H9 (cell line): ENCODE measurements around the gene ANKRD22. TPM values are rescaled to one million over a fixed set of nuclear protein-coding genes. Genes with fewer than 3 reads are reported as not detected.

ENCODE experiments used
- DNase-seq: peaks from one replicate; pipeline ENCODE4 v3.0.0-alpha.2; 2017
- H2AFZ ChIP-seq: one replicate; pipeline ENCODE4 v1.6.1; 2013; ENCODE audit warnings: mild to moderate bottlenecking, low read length, control low read depth, moderate library complexity
- H2AK5ac ChIP-seq: 2 replicates; pipeline ENCODE4 v1.6.1; 2013; ENCODE audit warnings: low read length, control low read depth, mixed read lengths; ENCODE audit not compliant: insufficient read length
- H2BK120ac ChIP-seq: one replicate; pipeline ENCODE4 v1.6.1; 2013; ENCODE audit warnings: low read depth, mild to moderate bottlenecking, low read length, control low read depth, inconsistent platforms; ENCODE audit not compliant: poor library complexity, severe bottlenecking
- H2BK12ac ChIP-seq: 2 replicates; pipeline ENCODE4 v1.6.1; 2013; ENCODE audit warnings: low read length, control low read depth, mixed read lengths, low read depth; ENCODE audit not compliant: insufficient read length
- H2BK15ac ChIP-seq: 2 replicates; pipeline ENCODE4 v1.6.1; 2013; ENCODE audit warnings: low read depth, low read length, control low read depth
- H2BK20ac ChIP-seq: one replicate; pipeline ENCODE4 v1.6.1; 2013; ENCODE audit warnings: low read depth, mild to moderate bottlenecking, low read length, control low read depth, inconsistent platforms; ENCODE audit not compliant: poor library complexity, severe bottlenecking
- H2BK5ac ChIP-seq: 2 replicates; pipeline ENCODE4 v1.6.1; 2013; ENCODE audit warnings: low read length, control low read depth, mixed read lengths; ENCODE audit not compliant: insufficient read length
- H3K14ac ChIP-seq: 2 replicates; pipeline ENCODE4 v1.6.1; 2013; ENCODE audit warnings: low read length, control low read depth; ENCODE audit not compliant: insufficient read depth
- H3K18ac ChIP-seq: 2 replicates; pipeline ENCODE4 v1.6.1; 2013; ENCODE audit warnings: low read depth, mild to moderate bottlenecking, mixed read lengths, low read length, control low read depth; ENCODE audit not compliant: insufficient read length
- H3K23ac ChIP-seq: 2 replicates; pipeline ENCODE4 v1.6.1; 2013; ENCODE audit warnings: low read length, control low read depth, mixed read lengths, low read depth; ENCODE audit not compliant: insufficient read length
- H3K23me2 ChIP-seq: 2 replicates; pipeline ENCODE4 v1.6.1; 2013; ENCODE audit warnings: low read depth, mild to moderate bottlenecking, mixed read lengths, low read length, control low read depth; ENCODE audit not compliant: insufficient read length, poor library complexity, severe bottlenecking
- H3K27ac ChIP-seq: 2 replicates; pipeline ENCODE4 v1.5.1; 2013; ENCODE audit warnings: low read length, control low read depth, mixed read lengths, low read depth; ENCODE audit not compliant: insufficient read length
- H3K27me3 ChIP-seq: 2 replicates; pipeline ENCODE4 v1.6.1; 2013; ENCODE audit warnings: low read length, control low read depth, inconsistent platforms; ENCODE audit not compliant: insufficient read depth
- H3K4ac ChIP-seq: 2 replicates; pipeline ENCODE4 v1.6.1; 2013; ENCODE audit warnings: low read depth, mild to moderate bottlenecking, control low read depth, inconsistent platforms, low read length, moderate library complexity
- H3K4me1 ChIP-seq: 2 replicates; pipeline ENCODE4 v1.6.1; 2013; ENCODE audit warnings: low read length, control low read depth, inconsistent platforms; ENCODE audit not compliant: insufficient read depth
- H3K4me2 ChIP-seq: 2 replicates; pipeline ENCODE4 v1.6.1; 2013; ENCODE audit warnings: low read length, control low read depth, mixed read lengths; ENCODE audit not compliant: insufficient read length, insufficient read depth
- H3K56ac ChIP-seq: 2 replicates; pipeline ENCODE4 v1.6.1; 2013; ENCODE audit warnings: low read depth, mild to moderate bottlenecking, mixed read lengths, low read length, control low read depth; ENCODE audit not compliant: insufficient read length
- H3K79me1 ChIP-seq: 2 replicates; pipeline ENCODE4 v1.6.1; 2013; ENCODE audit warnings: low read depth, mild to moderate bottlenecking, moderate library complexity, low read length, control low read depth, inconsistent platforms; ENCODE audit not compliant: insufficient read depth, poor library complexity, severe bottlenecking
- H3K79me2 ChIP-seq: 2 replicates; pipeline ENCODE4 v1.6.1; 2013; ENCODE audit warnings: low read length, control low read depth, inconsistent platforms; ENCODE audit not compliant: insufficient read depth
- H3K9ac ChIP-seq: 2 replicates; pipeline ENCODE4 v1.6.1; 2013; ENCODE audit warnings: low read length, control low read depth, mixed read lengths; ENCODE audit not compliant: insufficient read length; ENCODE audit errors: extremely low read depth
- H3K9me3 ChIP-seq: one replicate; pipeline ENCODE4 v1.6.1; 2013; ENCODE audit warnings: low read depth, low read length, inconsistent platforms; ENCODE audit not compliant: control insufficient read depth
- H3T11ph ChIP-seq: one replicate; pipeline ENCODE4 v1.6.1; 2013; ENCODE audit warnings: mild to moderate bottlenecking, low read length, control low read depth, inconsistent platforms
- H4K20me1 ChIP-seq: one replicate; pipeline ENCODE4 v1.6.1; 2013; ENCODE audit not compliant: control insufficient read depth, insufficient read length, insufficient read depth
- H4K5ac ChIP-seq: 2 replicates; pipeline ENCODE4 v1.6.1; 2013; ENCODE audit warnings: low read depth, mild to moderate bottlenecking, mixed read lengths, low read length, control low read depth; ENCODE audit not compliant: insufficient read length
- H4K8ac ChIP-seq: replicated peaks from 2 replicates; pipeline ENCODE4 v1.6.1; 2013; ENCODE audit warnings: low read length, control low read depth, mixed read lengths, low read depth; ENCODE audit not compliant: insufficient read length
- H4K91ac ChIP-seq: 2 replicates; pipeline ENCODE4 v1.6.1; 2013; ENCODE audit warnings: low read depth, mild to moderate bottlenecking, moderate library complexity, mixed read lengths, low read length, control low read depth; ENCODE audit not compliant: insufficient read length
- H3K27ac Mint-ChIP-seq, 3 experiments: 2 replicates in 2 of 3; 3 replicates in 1 of 3; pipeline ENCODE4 v1.8.0; 2020 to 2021; ENCODE audit warnings: mixed read lengths in 3 of 3, mild to moderate bottlenecking in 1 of 3, moderate library complexity in 1 of 3
- H3K27me3 Mint-ChIP-seq: 2 replicates; pipeline ENCODE4 v1.8.0; 2021; ENCODE audit warnings: low read depth, mild to moderate bottlenecking, moderate library complexity, mixed read lengths
- H3K36me3 Mint-ChIP-seq, 3 experiments: 2 replicates in 2 of 3; 3 replicates in 1 of 3; pipeline ENCODE4 v1.8.0; 2020 to 2021; ENCODE audit warnings: low read depth in 3 of 3, mixed read lengths in 3 of 3; ENCODE audit not compliant: insufficient read depth in 1 of 3
- H3K4me1 Mint-ChIP-seq, 2 experiments: 2 replicates each; pipeline ENCODE4 v1.8.0; 2020; ENCODE audit warnings: mixed read lengths in 2 of 2
- H3K4me3 Mint-ChIP-seq, 2 experiments: 2 replicates in 1 of 2; 3 replicates in 1 of 2; pipeline ENCODE4 v1.8.0; 2020 to 2021; ENCODE audit warnings: mild to moderate bottlenecking in 2 of 2, mixed read lengths in 2 of 2, moderate library complexity in 1 of 2
- H3K9me3 Mint-ChIP-seq, 2 experiments: 2 replicates in 1 of 2; 3 replicates in 1 of 2; pipeline ENCODE4 v1.8.0; 2020; ENCODE audit warnings: mild to moderate bottlenecking in 2 of 2, mixed read lengths in 2 of 2, moderate library complexity in 1 of 2
- WGBS: extraction: QIAGEN DNeasy Blood & Tissue Kit; methylation state at CpG from one replicate; pipeline ENCODE4 v1.1.7; 2013; ENCODE audit warnings: missing lambda C conversion rate, low lambda C conversion rate, mixed read lengths; ENCODE audit not compliant: insufficient read length; ENCODE audit errors: extremely low coverage; 5-methylcytosine and 5-hydroxymethylcytosine counted together
- total RNA-seq: library from RNA; stranded (reverse); gene quantifications from 2 replicates; pipeline ENCODE4 v1.2.1, GENCODE V29; 2021
- TF ChIP-seq, protein P1 (sequence below): fragments of 200-600 bp; sonication (generic); conservative IDR thresholded peaks from 3 replicates; pipeline ENCODE4 v1.8.0; 2021; ENCODE audit warnings: antibody characterized with exemption, mild to moderate bottlenecking

Gene ANKRD22
- total RNA-seq, 1 experiment from 2014 or later, result not detected

DNA sequence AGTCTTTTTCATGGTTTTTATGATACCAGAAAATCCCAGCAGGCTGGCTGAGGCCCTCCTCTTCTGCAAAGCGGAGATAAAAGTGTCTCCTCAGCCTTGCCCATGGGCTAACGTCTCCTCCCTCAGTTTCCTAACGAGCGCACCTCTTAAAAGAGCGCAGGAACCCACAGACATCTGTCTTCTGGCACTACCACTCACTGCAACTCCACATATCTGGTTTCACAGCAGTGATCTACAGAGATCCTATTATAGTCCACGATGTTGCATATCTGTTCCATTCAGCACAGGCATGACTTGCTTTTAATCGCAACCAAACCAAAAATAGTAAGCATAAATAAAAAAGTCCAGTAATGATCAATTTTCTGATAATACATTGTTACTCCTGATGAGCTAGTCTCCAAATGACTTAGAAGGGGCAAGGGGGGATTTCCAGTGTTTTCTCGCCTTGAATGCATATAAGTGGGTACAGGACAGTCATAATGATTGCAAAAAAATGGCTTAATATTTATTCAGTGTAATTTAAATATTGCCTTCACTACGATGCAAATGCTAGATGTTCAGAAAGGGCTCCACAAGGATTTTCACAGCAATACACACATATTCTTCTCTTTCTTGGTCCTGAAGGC, 20.9 kb downstream of the ANKRD22 start:
- H3K14ac ChIP-seq, result no peak overlapping the region

More for the DNA sequence above, 20.9 kb downstream of the ANKRD22 start:
- no peaks in the 10 kb centered on the region for H3K36me3 Mint-ChIP-seq
- no CpG with 5 or more reads among the region's 9 CpGs for WGBS
- Histone ChIP-seq H3K79me1 (no peaks in the 10 kb centered on the region), H3K56ac (no peak overlapping the region), H3K27me3 (no peaks in the 10 kb centered on the region), H2AK5ac (no peak overlapping the region), H2BK15ac (no peak overlapping the region), H2BK20ac (no peak overlapping the region), H2BK12ac (no peak overlapping the region), H4K20me1 (no peaks in the 10 kb centered on the region), H3T11ph (no peak overlapping the region), H3K9ac (no peak overlapping the region), H2AFZ (no peak overlapping the region), H3K23ac (no peak overlapping the region), H3K4ac (no peak overlapping the region), H3K18ac (no peak overlapping the region), H3K27ac (no peak overlapping the region), H3K4me1 (no peaks in the 10 kb centered on the region), H3K4me2 (no peak overlapping the region), H3K9me3 (no peaks in the 10 kb centered on the region), H2BK5ac (no peak overlapping the region), H4K8ac (no peak overlapping the region), H3K23me2 (no peaks in the 10 kb centered on the region), H4K91ac (no peak overlapping the region), H2BK120ac (no peak overlapping the region), H3K79me2 (no peaks in the 10 kb centered on the region), H4K5ac (no peak overlapping the region)
- 0 out of 4 replicates have a peak, but pooled peaks cover 0 to 2% of the 10 kb centered on the region in 2 experiments for H3K4me1 Mint-ChIP-seq
- TF ChIP-seq, protein P1, sequence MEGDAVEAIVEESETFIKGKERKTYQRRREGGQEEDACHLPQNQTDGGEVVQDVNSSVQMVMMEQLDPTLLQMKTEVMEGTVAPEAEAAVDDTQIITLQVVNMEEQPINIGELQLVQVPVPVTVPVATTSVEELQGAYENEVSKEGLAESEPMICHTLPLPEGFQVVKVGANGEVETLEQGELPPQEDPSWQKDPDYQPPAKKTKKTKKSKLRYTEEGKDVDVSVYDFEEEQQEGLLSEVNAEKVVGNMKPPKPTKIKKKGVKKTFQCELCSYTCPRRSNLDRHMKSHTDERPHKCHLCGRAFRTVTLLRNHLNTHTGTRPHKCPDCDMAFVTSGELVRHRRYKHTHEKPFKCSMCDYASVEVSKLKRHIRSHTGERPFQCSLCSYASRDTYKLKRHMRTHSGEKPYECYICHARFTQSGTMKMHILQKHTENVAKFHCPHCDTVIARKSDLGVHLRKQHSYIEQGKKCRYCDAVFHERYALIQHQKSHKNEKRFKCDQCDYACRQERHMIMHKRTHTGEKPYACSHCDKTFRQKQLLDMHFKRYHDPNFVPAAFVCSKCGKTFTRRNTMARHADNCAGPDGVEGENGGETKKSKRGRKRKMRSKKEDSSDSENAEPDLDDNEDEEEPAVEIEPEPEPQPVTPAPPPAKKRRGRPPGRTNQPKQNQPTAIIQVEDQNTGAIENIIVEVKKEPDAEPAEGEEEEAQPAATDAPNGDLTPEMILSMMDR, result no peak
- H3K4me3 Mint-ChIP-seq, result no peak overlapping the region
- peaks cover 1% of the 10 kb centered on the region; the same call in 1 of the 2 replicates for H3K27me3 Mint-ChIP-seq
- H3K9me3 Mint-ChIP-seq, result no peaks in the 10 kb centered on the region
- H3K27ac Mint-ChIP-seq, result no peak overlapping the region
- DNase-seq, result no peak
